ENCODE data around the gene ANAPC10.
A peak's percentile ranks its signal among the peaks of the same experiment; 100 is the strongest.

ANAPC10 gene

GRCh38 chr4:145066063-145066501, 31.9 kb downstream of the ANAPC10 start:
- no peak for TF ChIP-seq CTCF (IDR thresholded peaks at IDR 0.05)

- TF ChIP-seq CTCF (IDR thresholded peaks at IDR 0.05) = peak; percentile 47; the same call in 1 of the 2 replicates
These were observed 36.6 kb downstream of the ANAPC10 start for GRCh38 chr4:145061318-145061920.

GRCh38 chr4:145058256-145058655, 39.7 kb downstream of the ANAPC10 start:
- TF ChIP-seq CTCF (IDR thresholded peaks at IDR 0.05) = no peak

GRCh38 chr4:145056325-145057130, 41.5 kb downstream of the ANAPC10 start:
- no peak for TF ChIP-seq CTCF (IDR thresholded peaks at IDR 0.05)

GRCh38 chr4:145055533-145056257, 42.3 kb downstream of the ANAPC10 start:
- no peak for TF ChIP-seq CTCF (IDR thresholded peaks at IDR 0.05)

GRCh38 chr4:145049241-145049640, 48.8 kb downstream of the ANAPC10 start:
- TF ChIP-seq CTCF (IDR thresholded peaks at IDR 0.05) = no peak

GRCh38 chr4:145048817-145049216, 49.2 kb downstream of the ANAPC10 start:
- no peak for TF ChIP-seq CTCF (IDR thresholded peaks at IDR 0.05)
